ENCODE results near the gene NXPE3. TPM values are rescaled to one million over a fixed set of nuclear protein-coding genes. Genes with fewer than 3 reads are reported as not detected.
A peak's percentile ranks its signal among the peaks of the same experiment; 100 is the strongest.
"Not testable (repeated sequence)": the region's sequence is repeated elsewhere in the genome, so short reads cannot be mapped to it uniquely, and the experiment has no call there.

The NXPE3 gene
- total and polyA plus RNA-seq, 2 experiments from 2014 or later = 4.9 to 7.3 TPM

- Histone ChIP-seq H3K27me3 (no peaks in the 10 kb centered on the region), H3K27ac (peak overlapping the region; percentile 69), H3K4me1 (ENCODE audit: low read depth) (peaks cover 27% of the 10 kb centered on the region), H3K9me3 (ENCODE audit: low read depth) (no peaks in the 10 kb centered on the region), H3K36me3 (peaks cover 38% of the 10 kb centered on the region), H3K4me3 (no peak overlapping the region)
- TF ChIP-seq CTCF (IDR thresholded peaks at IDR 0.05; ENCODE audit: low read depth, low read length) = no peak
- DNase-seq (ENCODE audit: low read depth in 1 of 2, low spot score in 1 of 2) = peak in 1 of 2 donors; percentile 40
Measured at GRCh38 chr3:101862416-101863165, 83.6 kb downstream of the NXPE3 start.

GRCh38 chr3:101864926-101865325 lies 85.9 kb downstream of the NXPE3 start:
- H3K27me3 ChIP-seq; H3K27ac ChIP-seq; H3K9me3 ChIP-seq (ENCODE audit: low read depth); H3K4me3 ChIP-seq; DNase-seq (ENCODE audit: low read depth in 1 of 2, low spot score in 1 of 2): not testable (repeated sequence)
- Histone ChIP-seq H3K36me3 (peaks cover 15% of the 10 kb centered on the region), H3K4me1 (ENCODE audit: low read depth) (peaks cover 41% of the 10 kb centered on the region)

- no peak overlapping the region for H3K4me3 ChIP-seq
- H3K27me3 ChIP-seq = no peaks in the 10 kb centered on the region
- no peaks in the 10 kb centered on the region for H3K9me3 ChIP-seq (ENCODE audit: low read depth)
- peaks cover 6% of the 10 kb centered on the region for H3K36me3 ChIP-seq
- DNase-seq (ENCODE audit: low read depth in 1 of 2, low spot score in 1 of 2) = peak in 1 of 2 donors; percentile 9
- no peak for TF ChIP-seq CTCF (IDR thresholded peaks at IDR 0.05; ENCODE audit: low read depth, low read length)
- peaks cover 41% of the 10 kb centered on the region for H3K4me1 ChIP-seq (ENCODE audit: low read depth)
- peak overlapping the region; percentile 0 for H3K27ac ChIP-seq
Measured at GRCh38 chr3:101865751-101866509, 86.9 kb downstream of the NXPE3 start.

- H3K36me3 ChIP-seq = no peaks in the 10 kb centered on the region
- peak overlapping the region; percentile 81 for H3K27ac ChIP-seq
- TF ChIP-seq CTCF (IDR thresholded peaks at IDR 0.05; ENCODE audit: low read depth, low read length) = no peak
- H3K4me3 ChIP-seq = no peak overlapping the region
- H3K9me3 ChIP-seq (ENCODE audit: low read depth) = no peaks in the 10 kb centered on the region
- DNase-seq (ENCODE audit: low read depth in 1 of 2, low spot score in 1 of 2) = peak in 1 of 2 donors; percentile 66
- H3K4me1 ChIP-seq (ENCODE audit: low read depth) = peaks cover 41% of the 10 kb centered on the region
- H3K27me3 ChIP-seq = no peaks in the 10 kb centered on the region
Measured at GRCh38 chr3:101867511-101867910, 88.5 kb downstream of the NXPE3 start.

- Histone ChIP-seq H3K36me3 (no peaks in the 10 kb centered on the region), H3K9me3 (ENCODE audit: low read depth) (no peaks in the 10 kb centered on the region), H3K27me3 (no peaks in the 10 kb centered on the region), H3K4me3 (no peak overlapping the region), H3K4me1 (ENCODE audit: low read depth) (peaks cover 41% of the 10 kb centered on the region), H3K27ac (peak overlapping the region; percentile 81)
- TF ChIP-seq CTCF (IDR thresholded peaks at IDR 0.05; ENCODE audit: low read depth, low read length) = no peak
- no peak for DNase-seq (ENCODE audit: low read depth in 1 of 2, low spot score in 1 of 2)
Measured at GRCh38 chr3:101867996-101868395, 89.0 kb downstream of the NXPE3 start.

Measured in cardiac muscle cell (in vitro differentiated cells and primary cell).